SK-N-SH treated with all-trans-retinoic acid at 6 μM for 48 hours (cell line): Measurements from ENCODE around the gene CHMP6.

Experiments
- ARNTL ChIP-seq: fragments of 450-650 bp; formaldehyde crosslinking; IDR thresholded peaks from 2 replicates; pipeline ENCODE4 v1.5.0; 2020; ENCODE audit warnings: low read depth, mild to moderate bottlenecking, moderate library complexity, borderline replicate concordance
- ESRRG ChIP-seq: fragments of 250-450 bp; sonication (Bioruptor Pico); IDR thresholded peaks from 2 replicates; pipeline ENCODE4 v1.6.1; 2021; ENCODE audit warnings: mild to moderate bottlenecking
- PPARA ChIP-seq: fragments of 250-450 bp; sonication (Bioruptor Pico); IDR thresholded peaks from 2 replicates; pipeline ENCODE4 v1.5.0; 2020; ENCODE audit warnings: mild to moderate bottlenecking, borderline replicate concordance
- RARB ChIP-seq: fragments of 250-450 bp; sonication (Bioruptor Pico); IDR thresholded peaks from 2 replicates; pipeline ENCODE4 v1.8.0; 2021; ENCODE audit warnings: mild to moderate bottlenecking, moderate library complexity
- ZFP3 ChIP-seq: fragments of 250-450 bp; sonication (Bioruptor Pico); IDR thresholded peaks from 2 replicates; pipeline ENCODE4 v1.5.0; 2020; ENCODE audit warnings: mild to moderate bottlenecking, moderate library complexity
- TF ChIP-seq, protein P1 (sequence below): fragments of 250-450 bp; sonication (Bioruptor Pico); IDR thresholded peaks from 2 replicates; pipeline ENCODE4 v1.8.0; 2020; ENCODE audit warnings: mild to moderate bottlenecking, moderate library complexity, borderline replicate concordance
- TF ChIP-seq, protein P2 (sequence below): fragments of 250-450 bp; sonication (Bioruptor Pico); IDR thresholded peaks from 2 replicates; pipeline ENCODE4 v1.5.1; 2020; ENCODE audit warnings: low read depth, mild to moderate bottlenecking, moderate library complexity

DNA sequence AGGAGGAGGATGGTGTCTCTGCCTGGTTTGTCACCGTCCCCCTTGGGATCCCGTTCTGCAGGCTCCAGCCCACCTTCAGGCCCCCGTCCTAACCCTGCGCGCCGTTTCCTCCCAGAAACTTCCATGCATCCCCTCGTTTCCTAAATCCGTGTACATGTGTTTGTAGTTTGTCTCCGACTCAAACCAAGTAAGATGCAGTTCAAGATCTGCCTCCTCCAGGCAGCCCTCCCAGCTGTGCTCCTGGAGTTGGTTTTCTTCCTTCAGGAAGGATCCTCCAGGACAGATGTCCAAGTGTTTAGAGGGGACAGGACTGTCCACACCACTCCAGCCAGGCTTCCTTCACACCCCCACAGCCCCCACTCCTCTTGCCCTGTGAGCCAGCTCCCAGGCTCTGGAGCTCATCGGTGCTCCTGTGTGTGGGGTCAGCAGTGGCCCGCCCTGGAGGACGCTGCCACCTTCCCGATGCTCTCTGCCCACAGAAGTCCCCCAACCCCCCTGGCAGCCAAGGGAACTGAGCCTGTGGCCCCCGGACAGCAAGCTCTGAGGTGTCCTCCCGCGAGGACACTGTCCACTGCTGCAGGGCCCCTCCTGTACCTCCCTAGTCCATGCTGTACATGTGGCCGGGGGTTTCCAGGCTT, 54.6 kb downstream of the CHMP6 start:
- TF ChIP-seq ZFP3 (CRISPR knock-in tag) = no peak
- no peak for TF ChIP-seq ESRRG
- TF ChIP-seq ARNTL (CRISPR knock-in tag) = no peak
- TF ChIP-seq, protein P1, sequence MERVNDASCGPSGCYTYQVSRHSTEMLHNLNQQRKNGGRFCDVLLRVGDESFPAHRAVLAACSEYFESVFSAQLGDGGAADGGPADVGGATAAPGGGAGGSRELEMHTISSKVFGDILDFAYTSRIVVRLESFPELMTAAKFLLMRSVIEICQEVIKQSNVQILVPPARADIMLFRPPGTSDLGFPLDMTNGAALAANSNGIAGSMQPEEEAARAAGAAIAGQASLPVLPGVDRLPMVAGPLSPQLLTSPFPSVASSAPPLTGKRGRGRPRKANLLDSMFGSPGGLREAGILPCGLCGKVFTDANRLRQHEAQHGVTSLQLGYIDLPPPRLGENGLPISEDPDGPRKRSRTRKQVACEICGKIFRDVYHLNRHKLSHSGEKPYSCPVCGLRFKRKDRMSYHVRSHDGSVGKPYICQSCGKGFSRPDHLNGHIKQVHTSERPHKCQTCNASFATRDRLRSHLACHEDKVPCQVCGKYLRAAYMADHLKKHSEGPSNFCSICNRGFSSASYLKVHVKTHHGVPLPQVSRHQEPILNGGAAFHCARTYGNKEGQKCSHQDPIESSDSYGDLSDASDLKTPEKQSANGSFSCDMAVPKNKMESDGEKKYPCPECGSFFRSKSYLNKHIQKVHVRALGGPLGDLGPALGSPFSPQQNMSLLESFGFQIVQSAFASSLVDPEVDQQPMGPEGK (CRISPR knock-in tag) = no peak
- no peak for TF ChIP-seq RARB
- no peak for TF ChIP-seq PPARA
- TF ChIP-seq, protein P2, sequence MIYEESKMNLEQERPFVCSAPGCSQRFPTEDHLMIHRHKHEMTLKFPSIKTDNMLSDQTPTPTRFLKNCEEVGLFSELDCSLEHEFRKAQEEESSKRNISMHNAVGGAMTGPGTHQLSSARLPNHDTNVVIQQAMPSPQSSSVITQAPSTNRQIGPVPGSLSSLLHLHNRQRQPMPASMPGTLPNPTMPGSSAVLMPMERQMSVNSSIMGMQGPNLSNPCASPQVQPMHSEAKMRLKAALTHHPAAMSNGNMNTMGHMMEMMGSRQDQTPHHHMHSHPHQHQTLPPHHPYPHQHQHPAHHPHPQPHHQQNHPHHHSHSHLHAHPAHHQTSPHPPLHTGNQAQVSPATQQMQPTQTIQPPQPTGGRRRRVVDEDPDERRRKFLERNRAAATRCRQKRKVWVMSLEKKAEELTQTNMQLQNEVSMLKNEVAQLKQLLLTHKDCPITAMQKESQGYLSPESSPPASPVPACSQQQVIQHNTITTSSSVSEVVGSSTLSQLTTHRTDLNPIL (CRISPR knock-in tag) = no peak
